Retina (tissue), 1 donor: ENCODE data around the gene ZDHHC11.
A peak's percentile ranks its signal among the peaks of the same experiment; 100 is the strongest.

Experiments
- DNase-seq: peaks from one replicate; pipeline ENCODE4 v3.0.0-alpha.2; 2016

Gene ZDHHC11, protein sequence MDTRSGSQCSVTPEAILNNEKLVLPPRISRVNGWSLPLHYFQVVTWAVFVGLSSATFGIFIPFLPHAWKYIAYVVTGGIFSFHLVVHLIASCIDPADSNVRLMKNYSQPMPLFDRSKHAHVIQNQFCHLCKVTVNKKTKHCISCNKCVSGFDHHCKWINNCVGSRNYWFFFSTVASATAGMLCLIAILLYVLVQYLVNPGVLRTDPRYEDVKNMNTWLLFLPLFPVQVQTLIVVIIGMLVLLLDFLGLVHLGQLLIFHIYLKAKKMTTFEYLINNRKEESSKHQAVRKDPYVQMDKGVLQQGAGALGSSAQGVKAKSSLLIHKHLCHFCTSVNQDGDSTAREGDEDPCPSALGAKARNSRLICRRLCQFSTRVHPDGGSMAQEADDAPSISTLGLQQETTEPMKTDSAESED

DNA sequence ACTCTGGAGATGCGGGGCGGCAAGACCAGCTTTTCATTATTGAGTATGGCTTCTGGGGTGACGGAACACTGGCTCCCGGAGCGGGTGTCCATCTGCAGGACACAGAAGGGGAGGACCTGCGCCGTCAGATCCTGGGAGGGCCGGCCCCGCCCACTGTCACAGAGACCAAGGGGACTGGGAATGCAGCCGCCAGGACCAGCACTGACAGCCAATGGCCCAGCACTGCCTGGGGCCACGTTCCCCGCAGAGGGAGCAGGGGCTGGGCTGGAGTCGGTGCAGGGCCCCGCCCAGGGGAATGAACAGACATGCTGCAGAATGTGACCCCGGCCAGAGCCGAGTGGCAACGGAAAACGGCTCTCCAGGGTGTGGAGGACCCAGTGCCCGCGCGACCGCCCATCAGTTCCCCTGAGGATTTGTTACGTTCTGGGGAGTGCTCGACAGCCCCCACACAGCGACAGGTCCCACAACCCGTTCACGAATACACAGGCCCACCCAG is at the start of gene ZDHHC11:
Gene ZDHHC11, minus strand, starts transcription at position 476 of the 496 bp plus-strand sequence. Its CDS starts 384 bp downstream, at position 92.
- peak; percentile 58 for DNase-seq

DNA sequence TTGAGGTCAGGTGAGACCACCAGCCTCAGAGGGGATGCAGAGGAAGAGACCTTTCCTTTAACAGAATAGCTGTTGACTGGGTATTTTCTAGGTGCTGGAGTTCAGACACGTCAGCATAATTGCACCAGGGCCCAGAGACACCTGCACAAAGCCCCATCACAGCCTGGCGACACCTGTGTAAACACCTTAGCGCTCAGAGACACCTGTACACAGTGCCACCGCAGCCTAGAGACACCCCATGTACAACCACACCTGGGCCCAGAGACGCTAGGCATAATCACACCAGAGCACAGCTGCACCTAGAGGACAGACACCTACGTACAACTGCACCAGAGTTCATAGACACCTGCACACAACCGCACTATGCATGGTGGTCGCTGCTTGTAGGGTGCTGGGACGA is 42.9 kb upstream of the ZDHHC11 start:
- DNase-seq = no peak

GRCh38 chr5:893137-893506 is 42.3 kb upstream of the ZDHHC11 start:
- no peak for DNase-seq

- DNase-seq = peak; percentile 81
These were observed 41.8 kb upstream of the ZDHHC11 start, which contains the start of the genes BRD9 and TRIP13 for GRCh38 chr5:892394-893136. BRD9 (minus strand) TSS chr5:892801; CDS start chr5:892657, 144 bp downstream. TRIP13 (plus strand) TSS chr5:892884; CDS start chr5:892999, 115 bp downstream.

DNA sequence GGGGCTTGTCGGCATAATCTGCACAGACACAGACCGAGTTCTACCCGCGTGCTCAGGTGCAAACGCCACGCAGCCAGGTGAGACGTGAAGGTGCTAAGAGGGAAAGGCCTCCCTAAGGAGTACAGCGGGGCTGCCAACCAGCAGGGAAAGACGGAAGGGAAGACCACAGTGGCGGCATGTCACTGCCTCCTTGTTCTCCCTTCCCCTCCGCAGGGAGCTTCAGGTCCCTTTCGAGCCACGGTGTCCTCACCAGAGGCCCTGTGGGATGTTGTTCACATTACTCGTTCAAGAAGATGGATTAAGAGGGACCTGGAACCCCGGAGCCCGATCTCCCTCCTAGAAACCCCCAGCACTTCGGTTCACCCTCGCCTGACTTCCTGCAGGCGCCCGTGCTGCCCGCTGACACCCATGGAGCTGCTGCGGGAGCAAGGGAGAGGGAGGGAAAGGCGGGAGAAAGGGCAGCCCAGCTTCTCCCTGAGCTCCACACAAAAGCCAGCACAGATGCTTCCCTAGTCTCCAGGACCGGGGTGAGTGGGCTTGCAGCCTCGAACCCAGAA is 41.1 kb upstream of the ZDHHC11 start:
- peak; percentile 70 for DNase-seq

DNA sequence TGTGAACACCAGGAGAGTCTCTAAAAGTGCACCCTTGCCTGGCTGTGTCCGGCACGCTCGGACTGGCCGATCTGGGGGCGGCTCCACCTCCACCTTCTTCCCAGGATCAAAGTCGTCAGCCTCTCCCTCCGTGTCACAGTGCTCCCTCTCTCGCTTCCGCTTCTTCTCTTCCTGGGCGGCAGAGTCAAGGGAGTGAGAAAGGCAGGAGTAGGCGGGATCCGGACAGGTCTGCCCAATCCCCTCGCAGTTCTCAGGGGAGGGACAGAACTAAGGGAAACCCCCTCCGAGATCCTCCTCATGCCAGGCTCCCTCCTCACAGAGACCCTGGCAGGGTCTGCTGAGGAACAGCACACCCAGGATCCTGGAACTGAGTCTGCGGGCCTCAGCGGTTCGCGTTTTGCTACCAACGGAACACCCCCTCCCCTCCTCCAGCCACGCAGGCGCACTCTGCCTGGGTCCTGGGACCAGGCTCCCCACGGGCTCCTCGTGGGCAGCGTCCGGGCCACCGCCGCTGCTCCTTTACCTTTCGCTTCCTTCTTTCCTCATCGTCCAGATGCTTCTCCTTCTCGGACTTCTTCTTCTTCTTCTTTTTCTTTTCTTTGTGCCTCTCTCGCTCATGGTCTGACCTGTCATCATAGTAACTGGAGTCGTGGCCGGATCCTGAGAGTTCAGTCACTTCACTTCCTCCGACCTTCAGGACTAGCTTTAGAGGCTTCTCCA is 40.5 kb upstream of the ZDHHC11 start:
- DNase-seq = no peak

DNA sequence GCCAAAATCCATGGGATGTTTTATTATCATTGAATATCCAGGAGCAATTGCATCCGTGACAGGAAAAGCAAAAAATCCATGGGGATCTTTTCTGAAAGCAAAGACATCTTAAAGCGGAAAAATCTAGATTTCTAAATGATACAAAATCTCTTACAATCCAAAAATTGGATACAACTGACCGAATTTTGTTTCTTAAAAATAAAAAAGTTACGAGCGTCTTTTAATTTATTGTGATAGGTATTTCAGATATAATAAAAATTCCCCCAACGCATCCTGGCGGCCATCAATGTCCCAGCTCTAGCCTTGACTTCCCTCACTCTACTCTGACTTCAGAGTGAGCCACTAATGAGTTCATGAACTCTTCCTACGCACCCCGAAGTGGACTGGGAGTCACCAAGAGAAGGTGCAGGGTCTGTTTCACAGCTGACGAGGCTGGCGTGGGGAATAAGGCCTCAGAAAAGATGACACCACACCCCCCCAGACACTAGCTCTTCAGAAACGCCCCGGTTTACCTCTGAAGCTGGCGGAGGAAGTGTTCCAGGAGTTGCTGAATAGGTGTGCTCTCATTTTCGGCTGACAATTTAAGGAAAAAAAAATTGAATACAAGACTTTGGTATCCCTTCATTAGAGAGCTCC is 38.4 kb upstream of the ZDHHC11 start:
- DNase-seq = no peak

- no peak for DNase-seq
These were observed 37.9 kb upstream of the ZDHHC11 start for GRCh38 chr5:888638-889035.

DNA sequence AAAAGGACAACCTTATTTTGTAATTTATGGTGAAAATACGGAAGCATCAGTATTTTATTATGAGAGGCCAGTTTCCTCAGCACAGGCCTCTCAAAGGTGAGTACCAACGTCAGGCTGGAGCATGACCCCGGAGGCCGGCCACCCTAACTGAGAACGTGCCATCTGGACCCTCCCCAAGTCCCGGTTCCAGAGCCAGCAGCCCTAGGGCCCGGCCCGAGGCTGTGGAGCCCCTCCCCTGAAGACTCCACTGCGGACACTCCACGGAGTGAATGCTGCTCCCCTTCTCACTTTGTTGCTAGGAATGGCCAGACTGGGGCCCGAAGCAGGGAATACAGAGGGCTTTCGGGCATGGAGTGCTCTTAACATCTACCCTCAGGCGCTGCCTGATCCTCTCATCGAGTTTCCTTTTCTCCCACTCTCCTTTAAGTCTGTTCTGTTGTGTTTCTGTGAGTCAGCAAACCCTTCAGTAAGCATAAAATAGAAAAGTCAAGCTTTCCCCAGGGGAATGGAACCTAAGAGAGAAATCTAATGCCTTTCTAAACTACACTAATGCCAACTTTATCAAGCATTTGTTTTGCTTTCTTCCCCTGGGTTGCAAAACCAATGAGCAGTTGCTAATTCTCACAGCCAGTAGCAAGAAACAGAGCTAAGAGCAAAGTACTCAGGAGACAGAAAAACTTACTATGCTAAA is 37.3 kb upstream of the ZDHHC11 start:
- no peak for DNase-seq

GRCh38 chr5:886716-887325 is 36.0 kb upstream of the ZDHHC11 start:
- DNase-seq = no peak

GRCh38 chr5:886036-886435 is 35.2 kb upstream of the ZDHHC11 start:
- DNase-seq = no peak

GRCh38 chr5:885529-885928 is 34.7 kb upstream of the ZDHHC11 start:
- DNase-seq = no peak

GRCh38 chr5:885127-885442 is 34.3 kb upstream of the ZDHHC11 start:
- DNase-seq = no peak

- no peak for DNase-seq
These were observed 33.8 kb upstream of the ZDHHC11 start for GRCh38 chr5:884345-885126.

DNA sequence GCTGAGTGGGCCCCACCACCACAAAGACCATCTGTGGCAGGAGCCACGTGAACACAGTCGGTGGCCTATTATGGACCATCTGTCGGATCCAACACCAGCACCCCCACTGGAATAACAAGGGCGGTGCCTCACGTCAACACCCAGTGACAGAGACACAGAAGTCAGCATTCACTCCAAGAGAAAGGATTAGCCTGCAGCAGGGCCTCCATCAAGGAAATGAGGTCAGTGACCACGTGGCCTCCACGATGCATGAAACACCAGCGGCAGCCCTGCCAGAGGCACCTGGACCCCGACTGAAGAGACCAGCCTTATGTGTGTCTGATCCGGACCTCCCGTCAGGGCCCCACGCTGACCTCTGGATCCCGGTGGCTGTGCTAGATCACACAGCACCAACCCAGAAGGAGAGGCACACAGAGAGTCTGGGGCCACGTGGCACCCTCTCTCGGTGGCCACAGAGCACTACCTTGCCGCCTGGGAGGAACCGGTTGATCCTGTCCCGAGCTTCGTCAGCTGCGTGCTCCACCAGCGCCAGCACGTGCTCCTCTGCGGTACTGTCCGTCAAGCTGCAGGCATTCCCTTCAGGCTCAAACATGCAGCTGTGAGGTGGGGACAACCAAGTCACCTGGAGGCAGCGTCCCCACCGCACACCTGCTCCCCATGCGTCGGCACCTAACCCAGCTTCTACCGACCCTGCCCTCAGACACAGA is 32.8 kb upstream of the ZDHHC11 start:
- no peak for DNase-seq

DNA sequence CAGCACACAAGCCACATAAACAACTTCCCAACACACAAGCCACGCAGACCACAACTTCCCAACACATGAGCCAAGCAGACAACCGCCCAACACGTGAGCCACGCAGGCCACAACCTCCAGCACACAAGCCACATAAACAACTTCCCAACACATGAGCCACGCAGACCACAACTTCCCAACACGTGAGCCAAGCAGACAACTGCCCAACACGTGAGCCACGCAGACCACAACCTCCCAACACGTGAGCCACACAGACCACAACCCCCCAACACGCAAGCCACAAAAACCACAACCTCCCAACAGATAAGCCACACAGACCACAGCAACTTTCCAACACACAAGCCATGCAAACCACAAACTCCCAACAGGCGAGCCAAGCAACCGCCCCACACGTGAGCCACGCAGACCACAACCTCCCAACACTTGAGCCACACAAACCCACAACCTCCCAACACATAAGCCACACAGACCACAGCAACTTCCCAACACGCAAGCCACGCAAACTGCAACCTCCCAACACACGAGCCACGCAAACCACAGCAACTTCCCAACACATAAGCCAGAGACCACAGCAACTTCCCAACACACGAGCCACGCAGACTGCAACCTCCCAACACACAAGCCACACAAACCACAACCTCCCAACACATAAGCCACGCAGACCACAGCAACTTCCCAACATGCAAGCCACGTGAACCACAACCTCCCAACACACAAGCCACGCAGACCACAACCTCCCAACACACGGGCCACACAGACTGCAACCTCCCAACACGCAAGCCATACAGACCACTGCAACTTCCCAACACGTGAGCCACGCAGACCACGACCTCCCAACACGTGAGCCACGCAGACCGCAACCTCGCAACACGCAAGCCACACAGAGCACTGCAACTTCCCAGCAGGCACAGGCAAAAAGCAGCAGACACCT is 31.7 kb upstream of the ZDHHC11 start:
- DNase-seq = no peak

DNA sequence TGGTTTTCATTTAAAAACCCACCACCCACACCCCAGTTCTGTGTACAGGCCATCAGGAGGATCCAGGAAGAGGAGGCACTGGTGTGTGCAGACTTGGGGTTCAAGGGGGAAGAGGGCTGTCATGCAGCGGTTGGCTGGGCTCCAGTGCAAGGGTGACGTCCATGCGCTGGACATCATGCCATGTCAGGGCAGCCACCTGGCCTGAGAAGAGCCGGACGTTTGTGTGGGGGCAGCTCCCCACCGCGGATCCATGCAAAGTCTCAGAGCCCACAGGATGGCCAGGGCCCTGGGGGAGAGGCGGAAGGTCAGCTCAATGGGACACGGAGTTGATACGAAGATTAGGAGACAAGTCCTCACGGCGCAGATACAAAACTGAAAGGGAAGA is 30.8 kb upstream of the ZDHHC11 start:
- no peak for DNase-seq

- no peak for DNase-seq
These were observed 30.2 kb upstream of the ZDHHC11 start for GRCh38 chr5:880816-881550.
